DOHH2 (cell line): ENCODE data around the gene KISS1R.

Experiments used
- H3F3A ChIP-seq: fragments of 200-600 bp; sonication (generic), shearing (Covaris generic); 2 replicates; pipeline ENCODE4 v1.6.0; 2016; ENCODE audit warnings: antibody characterized with exemption, mild to moderate bottlenecking; ENCODE audit not compliant: control insufficient read depth, insufficient read depth
- H3K27ac ChIP-seq: fragments of 200-600 bp; sonication (generic); 2 replicates; pipeline ENCODE4 v1.5.1; 2014; ENCODE audit warnings: low read depth, mild to moderate bottlenecking, low read length, moderate library complexity
- H3K27me3 ChIP-seq: fragments of 200-600 bp; sonication (generic); 2 replicates; pipeline ENCODE4 v1.6.1; 2014; ENCODE audit warnings: mild to moderate bottlenecking, low read length, mixed read lengths; ENCODE audit not compliant: control insufficient read depth
- H3K36me3 ChIP-seq: fragments of 200-600 bp; sonication (generic); 2 replicates; pipeline ENCODE4 v1.6.1; 2014; ENCODE audit warnings: mild to moderate bottlenecking, low read length, moderate library complexity, mixed read lengths; ENCODE audit not compliant: control insufficient read depth
- H3K4me1 ChIP-seq: fragments of 200-600 bp; sonication (generic); 2 replicates; pipeline ENCODE4 v1.6.1; 2014; ENCODE audit warnings: mild to moderate bottlenecking, low read length, mixed read lengths; ENCODE audit not compliant: control insufficient read depth
- H3K4me2 ChIP-seq: fragments of 200-600 bp; sonication (generic); 2 replicates; pipeline ENCODE4 v1.6.0; 2014; ENCODE audit warnings: mild to moderate bottlenecking, low read length, moderate library complexity
- H3K4me3 ChIP-seq: fragments of 200-600 bp; sonication (generic); 2 replicates; pipeline ENCODE4 v1.5.1; 2014; ENCODE audit warnings: mild to moderate bottlenecking, low read length, mixed read lengths
- H3K79me2 ChIP-seq: fragments of 200-600 bp; sonication (generic); 2 replicates; pipeline ENCODE4 v1.6.1; 2014; ENCODE audit warnings: mild to moderate bottlenecking, low read length, mixed read lengths; ENCODE audit not compliant: control insufficient read depth
- H3K9me2 ChIP-seq: fragments of 200-600 bp; sonication (generic); replicated peaks from 2 replicates; pipeline ENCODE4 v1.6.1; 2014; ENCODE audit warnings: mild to moderate bottlenecking, low read length, mixed read lengths; ENCODE audit not compliant: control insufficient read depth
- H3K9me3 ChIP-seq: fragments of 200-600 bp; sonication (generic); 2 replicates; pipeline ENCODE4 v1.6.1; 2014; ENCODE audit warnings: antibody characterized with exemption, low read length, mixed read lengths; ENCODE audit not compliant: control insufficient read depth, insufficient read depth
- H4K20me1 ChIP-seq: fragments of 200-600 bp; sonication (generic); 2 replicates; pipeline ENCODE4 v1.6.0; 2014; ENCODE audit warnings: low read depth, mild to moderate bottlenecking, antibody characterized with exemption, low read length, moderate library complexity; ENCODE audit not compliant: control insufficient read depth, insufficient read depth
- EZH2phosphoT487 ChIP-seq: fragments of 200-600 bp; sonication (generic); IDR thresholded peaks from 2 replicates; pipeline ENCODE4 v1.6.1; 2017; ENCODE audit warnings: borderline replicate concordance, mild to moderate bottlenecking, antibody characterized with exemption, low read length, moderate library complexity, mixed read lengths
- TF ChIP-seq, protein P1 (sequence below): fragments of 200-600 bp; sonication (generic); IDR thresholded peaks from one replicate; pipeline ENCODE4 v1.5.1; 2014; ENCODE audit warnings: antibody characterized with exemption, mild to moderate bottlenecking, low read depth, low read length; ENCODE audit not compliant: poor library complexity, severe bottlenecking

The KISS1R gene

DNA sequence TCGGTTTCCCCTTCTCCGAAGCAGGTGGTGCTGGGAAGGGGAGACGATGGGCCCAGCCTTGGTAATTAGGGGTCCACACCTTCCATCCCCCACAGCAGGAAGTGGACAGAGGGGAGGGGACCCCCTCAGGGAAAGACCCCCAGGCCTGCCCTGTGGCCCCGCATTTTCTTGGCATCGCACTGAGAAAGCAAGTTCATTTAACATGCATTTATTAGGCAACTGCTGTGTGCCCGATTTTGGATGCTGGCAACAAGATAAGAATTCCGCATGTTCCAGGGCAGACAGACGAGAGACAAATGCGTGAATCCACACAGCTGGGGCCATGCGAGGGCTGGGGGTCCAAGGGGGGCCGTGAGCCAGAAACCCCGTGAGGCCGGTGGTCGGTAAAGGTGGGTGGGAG is 37.1 kb downstream of the KISS1R start:
- H3K27ac ChIP-seq, result no peak overlapping the region
- H3K79me2 ChIP-seq, result no peaks in the 10 kb centered on the region

DNA sequence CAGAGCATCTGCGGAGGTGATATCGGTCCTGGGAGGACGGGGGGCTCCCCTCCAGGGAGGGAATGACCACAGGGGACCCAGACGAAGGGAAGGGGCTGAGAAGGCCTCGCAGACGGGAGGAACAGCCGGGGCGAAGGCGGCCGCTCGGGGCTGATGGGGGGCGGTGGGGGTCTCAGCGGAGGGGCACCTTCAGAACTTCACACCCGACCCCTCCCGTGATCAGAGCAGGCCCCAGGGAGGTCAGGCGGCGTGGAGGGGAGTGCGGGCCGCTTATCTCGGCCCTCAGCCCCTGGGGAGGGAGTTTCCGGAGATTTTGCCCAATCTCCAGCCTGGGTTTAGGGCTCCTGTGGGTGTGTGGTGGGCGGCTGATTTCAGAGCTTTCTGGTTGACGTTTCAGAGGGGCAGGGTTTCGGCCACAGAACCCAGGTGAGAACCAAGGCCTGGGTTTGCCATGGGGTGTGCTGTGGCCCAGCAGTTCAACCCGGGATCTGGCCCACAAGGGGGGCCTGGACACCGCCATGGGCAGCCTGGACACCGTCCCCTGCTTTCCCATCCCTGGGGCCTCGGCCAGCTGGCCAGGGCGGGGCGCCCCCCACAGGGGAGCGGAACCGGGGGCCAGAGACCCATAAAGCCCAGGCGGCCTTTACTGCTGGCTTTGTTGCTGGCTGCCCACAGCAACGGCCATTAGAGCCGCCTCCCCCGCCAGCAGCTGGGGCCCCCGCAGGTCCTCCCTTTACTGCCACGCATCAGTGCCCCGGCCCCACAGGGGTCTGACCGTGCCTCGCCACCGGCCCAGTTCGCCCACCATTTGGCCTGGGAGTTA is 37.8 kb downstream of the KISS1R start:
- no peaks in the 10 kb centered on the region for H3K36me3 ChIP-seq
- H3K79me2 ChIP-seq, result no peaks in the 10 kb centered on the region
- no peak overlapping the region for H3K4me2 ChIP-seq

More for the DNA sequence above, 37.1 kb downstream of the KISS1R start:
- Histone ChIP-seq H4K20me1 (no peaks in the 10 kb centered on the region; the same call in 1 of the 2 replicates), H3K4me1 (peaks cover 31% of the 10 kb centered on the region), H3K9me2 (no peaks in the 10 kb centered on the region), H3K36me3 (no peaks in the 10 kb centered on the region), H3K4me3 (no peak overlapping the region), H3K9me3 (no peaks in the 10 kb centered on the region), H3K27me3 (peaks cover 53% of the 10 kb centered on the region), H3K4me2 (no peak overlapping the region), H3F3A (no peaks in the 10 kb centered on the region)
- no peak for TF ChIP-seq EZH2phosphoT487
- TF ChIP-seq, protein P1, sequence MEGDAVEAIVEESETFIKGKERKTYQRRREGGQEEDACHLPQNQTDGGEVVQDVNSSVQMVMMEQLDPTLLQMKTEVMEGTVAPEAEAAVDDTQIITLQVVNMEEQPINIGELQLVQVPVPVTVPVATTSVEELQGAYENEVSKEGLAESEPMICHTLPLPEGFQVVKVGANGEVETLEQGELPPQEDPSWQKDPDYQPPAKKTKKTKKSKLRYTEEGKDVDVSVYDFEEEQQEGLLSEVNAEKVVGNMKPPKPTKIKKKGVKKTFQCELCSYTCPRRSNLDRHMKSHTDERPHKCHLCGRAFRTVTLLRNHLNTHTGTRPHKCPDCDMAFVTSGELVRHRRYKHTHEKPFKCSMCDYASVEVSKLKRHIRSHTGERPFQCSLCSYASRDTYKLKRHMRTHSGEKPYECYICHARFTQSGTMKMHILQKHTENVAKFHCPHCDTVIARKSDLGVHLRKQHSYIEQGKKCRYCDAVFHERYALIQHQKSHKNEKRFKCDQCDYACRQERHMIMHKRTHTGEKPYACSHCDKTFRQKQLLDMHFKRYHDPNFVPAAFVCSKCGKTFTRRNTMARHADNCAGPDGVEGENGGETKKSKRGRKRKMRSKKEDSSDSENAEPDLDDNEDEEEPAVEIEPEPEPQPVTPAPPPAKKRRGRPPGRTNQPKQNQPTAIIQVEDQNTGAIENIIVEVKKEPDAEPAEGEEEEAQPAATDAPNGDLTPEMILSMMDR, result no peak

DNA sequence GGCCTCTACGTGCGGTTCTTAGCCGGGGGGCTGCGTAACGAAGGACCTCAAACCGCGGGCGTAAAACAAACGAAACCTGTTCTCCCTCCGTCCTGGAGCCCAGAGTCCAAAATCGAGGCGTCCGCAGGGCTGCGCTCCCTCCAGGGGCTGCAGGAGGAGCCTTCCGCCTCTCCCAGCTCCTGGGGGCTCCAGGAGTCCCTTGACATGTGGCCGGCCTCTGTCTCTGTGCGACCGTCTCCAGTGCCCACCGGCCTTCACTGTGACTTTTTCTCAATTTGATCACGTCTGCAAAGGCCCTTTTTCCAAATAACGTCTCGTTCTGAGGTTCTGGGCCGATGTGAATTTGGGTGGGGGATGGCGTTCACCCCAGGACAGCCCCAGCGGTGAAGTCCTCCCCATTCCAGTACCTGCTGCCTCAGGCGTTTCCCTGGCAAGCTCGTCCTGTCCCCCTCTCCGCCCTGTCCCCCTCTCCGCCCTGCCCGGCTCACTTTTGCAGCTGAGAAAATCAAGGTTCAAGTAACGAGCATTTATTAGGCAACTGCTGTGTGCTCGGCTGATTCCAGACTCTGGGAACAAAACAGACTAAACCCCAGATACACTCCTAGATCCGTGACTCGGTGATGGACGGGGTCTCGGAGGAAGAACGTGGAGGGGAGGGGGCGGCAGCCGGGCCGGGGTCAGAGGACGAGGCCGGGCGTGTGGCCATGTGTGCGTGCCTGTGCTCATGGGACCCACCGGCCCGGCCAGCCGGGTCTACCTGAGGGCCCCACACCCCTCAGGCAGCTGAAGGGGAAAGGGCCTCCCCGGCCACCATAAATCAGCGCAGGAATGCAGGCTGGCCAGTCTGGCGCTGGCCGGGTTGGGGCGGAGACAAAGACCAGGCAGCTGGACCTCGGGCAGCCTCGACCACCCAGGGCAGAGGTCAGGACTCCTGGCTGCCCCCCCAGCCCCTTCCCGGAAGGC is 39.0 kb downstream of the KISS1R start:
- H3K36me3 ChIP-seq, result no peaks in the 10 kb centered on the region
- no peak overlapping the region for H3K4me3 ChIP-seq
- H3K4me2 ChIP-seq, result no peak overlapping the region
- H3K79me2 ChIP-seq, result no peaks in the 10 kb centered on the region
- no peaks in the 10 kb centered on the region for H3K9me2 ChIP-seq
- H3K27ac ChIP-seq, result no peak overlapping the region
- H4K20me1 ChIP-seq, result no peaks in the 10 kb centered on the region; the same call in 1 of the 2 replicates
- no peak for TF ChIP-seq EZH2phosphoT487
- TF ChIP-seq, protein P1, result no peak
- no peaks in the 10 kb centered on the region for H3K9me3 ChIP-seq
- H3K27me3 ChIP-seq, result peaks cover 38% of the 10 kb centered on the region
- H3F3A ChIP-seq, result no peaks in the 10 kb centered on the region
- peaks cover 25% of the 10 kb centered on the region for H3K4me1 ChIP-seq

More for the DNA sequence above, 37.8 kb downstream of the KISS1R start:
- H3K9me2 ChIP-seq, result no peaks in the 10 kb centered on the region
- H3F3A ChIP-seq, result no peaks in the 10 kb centered on the region
- no peak overlapping the region for H3K27ac ChIP-seq
- no peaks in the 10 kb centered on the region for H3K9me3 ChIP-seq
- TF ChIP-seq, protein P1, result no peak
- TF ChIP-seq EZH2phosphoT487, result no peak
- H3K4me3 ChIP-seq, result no peak overlapping the region
- no peaks in the 10 kb centered on the region; the same call in 1 of the 2 replicates for H4K20me1 ChIP-seq
- peaks cover 25% of the 10 kb centered on the region for H3K4me1 ChIP-seq
- peaks cover 47% of the 10 kb centered on the region for H3K27me3 ChIP-seq
